A549 treated with CpdA at 1 μM for 4 hours (cell line): ENCODE measurements around the gene PPIB. TPM values are rescaled to one million over a fixed set of nuclear protein-coding genes. Genes with fewer than 3 reads are reported as not detected.

Experiments used
- total RNA-seq: library from RNA; stranded (reverse); fragments of 200-300 nt; extraction: Qiagen RNA extraction; gene quantifications from 5 replicates; pipeline ENCODE4 v1.2.3, GENCODE V29; 2022; ENCODE audit warnings: low read depth

PPIB gene
- total RNA-seq, result 782 to 886 TPM (median 878 TPM) in 5 replicates

DNA sequence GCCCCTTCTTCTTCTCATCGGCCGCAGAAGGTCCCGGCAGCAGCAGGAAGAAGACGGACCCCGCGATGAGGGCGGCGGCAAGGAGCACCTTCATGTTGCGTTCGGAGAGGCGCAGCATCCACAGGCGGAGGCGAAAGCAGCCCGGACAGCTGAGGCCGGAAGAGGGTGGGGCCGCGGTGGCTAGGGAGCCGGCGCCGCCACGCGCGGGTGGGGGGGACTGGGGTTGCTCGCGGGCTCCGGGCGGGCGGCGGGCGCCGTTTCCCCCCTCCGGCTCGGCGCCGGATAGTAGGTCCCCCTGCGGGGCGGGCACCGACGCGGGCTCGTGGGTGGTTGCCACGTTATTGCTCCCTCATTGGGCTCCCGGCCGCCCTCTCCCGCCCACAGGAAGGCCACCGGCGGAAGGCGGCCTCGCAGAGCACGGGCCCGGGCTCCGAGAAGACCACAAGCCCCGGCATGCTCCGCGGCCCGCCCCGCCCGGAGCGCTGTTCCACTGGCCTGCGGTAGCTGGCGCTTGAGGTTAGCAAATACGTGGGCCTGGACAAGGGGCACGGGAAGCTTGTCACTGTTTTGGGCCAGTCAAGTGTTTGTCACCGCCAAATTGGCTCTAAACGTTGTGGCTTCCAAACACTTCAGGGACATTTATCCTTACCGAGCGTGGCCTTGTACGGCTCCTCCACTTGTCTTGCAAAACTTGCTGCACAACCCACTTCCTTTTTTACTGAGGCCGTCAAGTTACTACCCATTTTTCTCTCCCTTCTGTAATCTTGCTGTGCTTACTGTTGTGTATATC is at the start of gene PPIB:
TSS of gene PPIB (minus strand) at position 154 of the 790 bp plus-strand sequence. CDS start at position 118, 36 bp downstream.

DNA sequence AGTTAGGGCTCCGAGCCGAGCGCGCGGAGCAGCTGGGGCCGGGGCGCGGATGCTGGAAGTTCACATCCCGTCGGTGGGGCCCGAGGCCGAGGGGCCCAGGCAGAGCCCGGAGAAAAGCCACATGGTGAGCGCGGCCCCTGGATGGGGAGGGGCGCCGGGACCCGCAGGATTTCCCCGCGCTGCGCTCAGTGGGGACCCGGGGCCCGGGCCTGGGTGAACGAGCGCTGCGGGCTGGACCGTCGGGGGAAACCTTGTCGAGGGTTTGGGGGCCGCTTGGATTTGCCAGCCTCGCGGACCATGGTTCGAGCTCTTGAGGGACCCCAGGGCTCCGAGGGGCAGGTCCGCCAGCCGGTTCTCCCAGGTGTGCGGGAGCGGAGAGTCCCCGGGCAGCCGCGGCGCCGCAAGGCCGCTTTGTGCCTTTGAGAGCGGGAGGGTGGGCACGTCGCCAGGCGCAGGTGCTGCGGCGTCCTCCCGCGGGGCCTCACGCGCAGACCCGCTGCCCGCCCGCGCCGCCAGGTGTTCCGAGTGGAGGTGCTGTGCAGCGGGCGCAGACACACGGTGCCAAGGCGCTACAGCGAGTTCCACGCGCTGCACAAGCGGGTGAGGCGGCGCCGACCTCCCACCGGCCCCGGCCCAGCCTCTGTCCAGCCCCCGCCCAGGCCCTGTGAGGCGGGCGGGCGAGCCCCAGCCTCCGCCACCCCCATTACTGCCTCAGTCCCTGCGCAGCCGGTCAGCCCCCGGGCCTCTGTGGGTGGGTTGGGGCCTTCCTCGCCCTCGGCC is 10.9 kb downstream of the PPIB start, which contains the start of gene SNX22:
TSS of gene SNX22 (plus strand) at position 5 of the 780 bp plus-strand sequence. CDS start at position 50, 45 bp downstream.

Other genes with a start within 250 kb of the PPIB start
- gene DAPK2, start 116.5 kb downstream of the PPIB start, total RNA-seq, result 2.4 to 4.3 TPM (median 3.6 TPM) in 5 replicates
- 112 to 196 TPM (median 121 TPM) in 5 replicates for gene CIAO2A, start 69.2 kb downstream of the PPIB start, total RNA-seq
- 75.5 to 86.0 TPM (median 80.6 TPM) in 5 replicates for gene SNX1, start 67.0 kb downstream of the PPIB start, total RNA-seq
- gene SNX22, start 11.3 kb downstream of the PPIB start, total RNA-seq, result 0.47 to 1.6 TPM (median 1.2 TPM) in 5 replicates
- 14.7 to 17.9 TPM (median 16.5 TPM) in 5 replicates for gene CSNK1G1, start 193.2 kb upstream of the PPIB start, total RNA-seq
- gene PCLAF, start 218.4 kb upstream of the PPIB start, total RNA-seq, result 155 to 299 TPM (median 157 TPM) in 5 replicates
- gene TRIP4, start 224.8 kb upstream of the PPIB start, total RNA-seq, result 23.9 to 33.1 TPM (median 27.0 TPM) in 5 replicates